GM18520 (cell line): ENCODE measurements around the gene COA6.

ENCODE experiments used
- ATAC-seq: cut with Tn5 transposase; IDR thresholded peaks from one replicate; pipeline ENCODE4 v1.9.1; 2021; ENCODE audit not compliant: unreplicated experiment

Gene COA6

DNA sequence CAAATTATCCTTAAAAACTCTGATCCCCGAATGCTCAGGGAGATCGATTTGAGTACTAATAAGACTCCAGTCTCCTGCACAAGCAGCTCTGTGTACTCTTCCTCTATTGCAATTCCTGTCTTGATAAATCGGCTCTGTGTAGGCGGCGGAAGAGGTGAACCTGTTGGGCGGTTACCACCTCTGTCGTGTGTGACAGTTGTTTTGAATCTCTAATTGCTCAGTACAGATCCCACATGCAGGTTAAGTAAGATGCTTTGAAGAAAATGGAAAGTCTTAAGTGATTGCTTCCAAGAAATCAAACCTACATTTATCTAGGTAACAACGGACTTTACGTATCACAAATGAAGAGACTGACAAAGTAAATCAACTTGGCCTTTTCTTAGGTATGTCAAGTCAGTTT lies 35.5 kb downstream of the COA6 start:
- no peak for ATAC-seq

DNA sequence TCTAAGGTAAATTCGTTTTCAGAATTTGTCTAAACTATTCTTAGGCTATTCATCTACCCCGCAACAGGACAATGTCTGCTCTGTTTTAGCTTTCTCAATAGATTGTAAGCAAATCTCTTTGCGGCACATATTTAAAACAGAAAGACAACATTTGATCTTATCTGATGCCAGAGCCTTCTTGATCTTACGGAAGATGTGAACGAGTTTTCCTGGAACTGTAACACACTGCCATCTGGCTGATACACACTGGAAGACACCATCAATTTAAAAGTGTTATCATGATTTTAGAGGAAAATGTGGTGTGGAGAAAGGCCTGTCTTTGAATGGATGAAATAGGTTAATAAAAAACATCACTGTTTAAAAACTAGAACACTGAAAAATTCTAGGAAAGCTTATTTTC lies 36.1 kb downstream of the COA6 start:
- ATAC-seq = no peak

- ATAC-seq = no peak
These were observed 39.6 kb downstream of the COA6 start for GRCh38 chr1:234412830-234413229.

- no peak for ATAC-seq
These were observed 40.2 kb downstream of the COA6 start for GRCh38 chr1:234413485-234413884.

DNA sequence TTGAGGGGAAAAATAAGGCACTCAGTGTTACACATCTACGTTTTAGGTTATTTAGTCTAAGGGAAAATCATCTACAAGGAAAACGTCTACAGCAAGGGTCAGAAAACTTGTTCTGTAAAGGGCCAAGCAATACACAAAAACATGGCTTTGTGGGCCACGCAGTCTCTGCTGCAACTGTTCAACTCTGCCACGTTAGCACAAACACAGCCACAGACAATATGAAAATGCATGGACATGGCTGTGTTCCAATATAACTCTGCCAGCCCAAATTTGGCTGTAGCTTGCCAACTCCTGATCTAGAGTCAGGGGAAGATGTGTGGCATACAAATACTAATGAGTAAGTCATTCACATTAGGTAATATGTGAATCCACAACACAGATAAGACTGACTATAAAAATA lies 40.7 kb downstream of the COA6 start:
- no peak for ATAC-seq

GRCh38 chr1:234427950-234428646 lies 54.8 kb downstream of the COA6 start:
- no peak for ATAC-seq

- no peak for ATAC-seq
These were observed 56.2 kb downstream of the COA6 start for GRCh38 chr1:234429434-234429806.

- ATAC-seq = no peak
These were observed 57.4 kb downstream of the COA6 start for GRCh38 chr1:234430691-234431090.

- no peak for ATAC-seq
These were observed 58.0 kb downstream of the COA6 start for GRCh38 chr1:234431255-234431654.

GRCh38 chr1:234433563-234434285 lies 60.5 kb downstream of the COA6 start:
- ATAC-seq = peak; percentile 56
